PC-9 (cell line): Measurements from ENCODE around the gene KPNA6.

Experiments
- CTCF ChIP-seq: fragments of 200-600 bp; sonication (generic); conservative IDR thresholded peaks from 2 replicates; pipeline ENCODE4 v1.6.1; 2017; ENCODE audit warnings: mixed run types, antibody characterized with exemption, mild to moderate bottlenecking, moderate library complexity
- EZH2 ChIP-seq: fragments of 200-600 bp; sonication (generic); IDR thresholded peaks from 2 replicates; pipeline ENCODE4 v1.8.0; 2017; ENCODE audit warnings: antibody characterized with exemption, low read depth

- no peak for TF ChIP-seq CTCF
- no peak for TF ChIP-seq EZH2
These were observed 7.6 kb downstream of the KPNA6 start for GRCh38 chr1:32115496-32115895.
